GM12878 (cell line): Measurements from ENCODE around the gene C3orf49. TPM values are rescaled to one million over a fixed set of nuclear protein-coding genes. Genes with fewer than 3 reads are reported as not detected.

Source experiments
- ATAC-seq: fragments of 200-7000 bp; cut with Tn5 transposase; 3 replicates; pipeline ENCODE4 v1.9.1; 2020; ENCODE audit warnings: mild to moderate bottlenecking, moderate library complexity
- BruUV-seq: library from RNA; stranded (reverse); fragments of 400-500 nt; replicated peaks from 2 replicates; lab custom pipeline; 2021; lab: Mats Ljungman, UMichigan
- CTCF ChIA-PET: fragments of 300-600 bp; sonication (Branson Sonifier 250); formaldehyde crosslinking; extraction: SDS; loops from one replicate; lab custom pipeline; 2021; ENCODE audit warnings: inconsistent platforms; lab: Yijun Ruan, JAX
- POLR2A ChIA-PET: fragments of 350-600 bp; formaldehyde crosslinking; extraction: SDS; loops from one replicate; lab custom pipeline; 2021; ENCODE audit warnings: inconsistent platforms; lab: Charles Lee
- RAD21 ChIA-PET: fragments of 300-600 bp; sonication (Branson Sonifier 250); formaldehyde crosslinking; loops from one replicate; lab custom pipeline; 2023; ENCODE audit warnings: antibody characterized with exemption; ENCODE audit not compliant: unreplicated experiment; lab: Charles Lee
- SMC1A ChIA-PET: fragments of 300-600 bp; sonication (Branson Sonifier 250); formaldehyde crosslinking; loops from one replicate; lab custom pipeline; 2023; ENCODE audit not compliant: unreplicated experiment, uncharacterized antibody; lab: Charles Lee
- DNase-seq: peaks from one replicate; pipeline ENCODE4 v3.0.0-alpha.2; 2011; ENCODE audit warnings: low read depth, low spot score
- FAIRE-seq: peaks from 3 replicates; lab custom pipeline; 2011; peaks lifted over from hg19 to GRCh38; lab: Jason Lieb, UNC
- H2AFZ ChIP-seq: 2 replicates; pipeline ENCODE4 v1.6.0; 2011; ENCODE audit warnings: low read depth, low read length, control low read depth; ENCODE audit not compliant: control insufficient read depth
- H3K27ac ChIP-seq: 2 replicates; pipeline ENCODE4 v1.5.1; 2011; ENCODE audit warnings: control low read depth; ENCODE audit not compliant: control insufficient read depth, insufficient read depth
- H3K27me3 ChIP-seq, 2 experiments: replicated peaks in 1 of 2; 2 replicates each; pipeline versions ENCODE4 v1.6.0 to v1.6.1; 2011; ENCODE audit warnings: low read length in 1 of 2; ENCODE audit not compliant: control insufficient read depth in 2 of 2, insufficient read depth in 2 of 2
- H3K36me3 ChIP-seq, 2 experiments: 2 replicates each; pipeline ENCODE4 v1.5.1; 2011; ENCODE audit warnings: low read length in 1 of 2; ENCODE audit not compliant: control insufficient read depth in 2 of 2, insufficient read depth in 2 of 2
- H3K4me1 ChIP-seq: 2 replicates; pipeline ENCODE4 v1.6.1; 2011; ENCODE audit warnings: mild to moderate bottlenecking, low read length, moderate library complexity, mixed read lengths; ENCODE audit not compliant: control insufficient read depth, insufficient read depth
- H3K4me2 ChIP-seq: 2 replicates; pipeline ENCODE4 v1.6.0; 2011; ENCODE audit warnings: control low read depth; ENCODE audit not compliant: control insufficient read depth, insufficient read depth
- H3K4me3 ChIP-seq: fragments of 200-600 bp; sonication (generic); 2 replicates; pipeline ENCODE4 v1.5.1; 2016
- H3K79me2 ChIP-seq: 2 replicates; pipeline ENCODE4 v1.6.0; 2011; ENCODE audit warnings: low read length; ENCODE audit not compliant: control insufficient read depth, insufficient read depth
- H3K9ac ChIP-seq: 2 replicates; pipeline ENCODE4 v1.8.0; 2011; ENCODE audit warnings: low read length, control low read depth, mixed read lengths; ENCODE audit not compliant: control insufficient read depth, insufficient read depth
- H3K9me3 ChIP-seq: replicated peaks from 3 replicates; pipeline ENCODE4 v1.5.1; 2011; ENCODE audit warnings: mild to moderate bottlenecking, low read length; ENCODE audit not compliant: control insufficient read depth, insufficient read depth
- H4K20me1 ChIP-seq: 2 replicates; pipeline ENCODE4 v1.6.0; 2011; ENCODE audit not compliant: control insufficient read depth, insufficient read depth
- CBX5 ChIP-seq: sonication (generic); IDR thresholded peaks from 2 replicates; pipeline ENCODE4 v1.6.1; 2016; ENCODE audit warnings: low read depth, moderate library complexity, mild to moderate bottlenecking, inconsistent platforms
- CEBPB ChIP-seq, 2 experiments: fragments of 150-350 bp in 1 of 2; IDR thresholded peaks; 2 replicates each; pipeline ENCODE4 v1.6.1; 2012 to 2014; ENCODE audit warnings: low read depth in 2 of 2, low read length in 2 of 2, borderline replicate concordance in 1 of 2, inconsistent platforms in 1 of 2
- CHD2 ChIP-seq: IDR thresholded peaks from 2 replicates; pipeline ENCODE4 v1.6.1; 2011; ENCODE audit warnings: low read depth, low read length, improper control_type of control experiment, borderline replicate concordance
- E2F8 ChIP-seq: fragments of 450-650 bp; IDR thresholded peaks from 2 replicates; pipeline ENCODE4 v1.6.1; 2018; ENCODE audit warnings: mild to moderate bottlenecking, low read depth, moderate library complexity; ENCODE audit not compliant: partially characterized antibody
- EZH2 ChIP-seq: IDR thresholded peaks from 2 replicates; pipeline ENCODE4 v1.6.1; 2012; ENCODE audit warnings: low read depth, mild to moderate bottlenecking, control low read depth, inconsistent platforms, low read length, borderline replicate concordance; ENCODE audit not compliant: control insufficient read depth
- HDAC2 ChIP-seq: fragments of 200-600 bp; sonication (generic); IDR thresholded peaks from 2 replicates; pipeline ENCODE4 v1.6.1; 2017
- IKZF2 ChIP-seq, 2 experiments: fragments of 450-650 bp; IDR thresholded peaks; 2 replicates each; pipeline ENCODE4 v1.6.1; 2017; ENCODE audit warnings: mild to moderate bottlenecking in 2 of 2, moderate library complexity in 2 of 2
- JUNB ChIP-seq: IDR thresholded peaks from 2 replicates; pipeline ENCODE4 v1.6.1; 2016; ENCODE audit warnings: antibody characterized with exemption, mild to moderate bottlenecking
- KAT2A ChIP-seq: conservative IDR thresholded peaks from 2 replicates; pipeline ENCODE4 v1.6.1; 2011; ENCODE audit warnings: low read depth, low read length; ENCODE audit not compliant: control insufficient read depth
- NR2F1 ChIP-seq: fragments of 450-650 bp; conservative IDR thresholded peaks from 2 replicates; pipeline ENCODE4 v1.6.1; 2017; ENCODE audit warnings: mild to moderate bottlenecking
- PAX8 ChIP-seq: fragments of 450-650 bp; IDR thresholded peaks from 2 replicates; pipeline ENCODE4 v1.6.1; 2017; ENCODE audit warnings: mild to moderate bottlenecking, moderate library complexity
- SIX5 ChIP-seq: IDR thresholded peaks from 2 replicates; pipeline ENCODE4 v1.6.1; 2011; ENCODE audit warnings: mild to moderate bottlenecking, low read depth, low read length, moderate library complexity; ENCODE audit not compliant: severe bottlenecking
- SRF ChIP-seq, 2 experiments: IDR thresholded peaks; 2 replicates each; pipeline ENCODE4 v1.6.1; 2011; ENCODE audit warnings: low read depth in 2 of 2, low read length in 2 of 2, mild to moderate bottlenecking in 1 of 2, moderate library complexity in 1 of 2
- STAT1 ChIP-seq: fragments of 450-650 bp; conservative IDR thresholded peaks from 2 replicates; pipeline ENCODE4 v1.6.1; 2014; ENCODE audit warnings: antibody characterized with exemption, mild to moderate bottlenecking
- SUPT20H ChIP-seq: IDR thresholded peaks from 2 replicates; pipeline ENCODE4 v1.6.1; 2011; ENCODE audit warnings: low read depth, mild to moderate bottlenecking, low read length, moderate library complexity, borderline replicate concordance; ENCODE audit not compliant: control insufficient read depth
- USF2 ChIP-seq: IDR thresholded peaks from 2 replicates; pipeline ENCODE4 v1.6.1; 2011; ENCODE audit warnings: low read depth, low read length, improper control_type of control experiment, borderline replicate concordance
- ZNF217 ChIP-seq: fragments of 450-650 bp; IDR thresholded peaks from 2 replicates; pipeline ENCODE4 v1.6.1; 2017; ENCODE audit warnings: antibody characterized with exemption, mild to moderate bottlenecking
- ZNF384 ChIP-seq: IDR thresholded peaks from 2 replicates; pipeline ENCODE4 v1.6.1; 2012; ENCODE audit warnings: low read depth, mild to moderate bottlenecking, low read length, improper control_type of control experiment, borderline replicate concordance
- WGBS: methylation state at CpG from one replicate; pipeline ENCODE4 v1.1.6; 2016; ENCODE audit warnings: low lambda C conversion rate; ENCODE audit not compliant: insufficient replicate concordance, insufficient coverage; ENCODE audit errors: missing lambda C conversion rate; 5-methylcytosine and 5-hydroxymethylcytosine counted together
- in situ Hi-C: fragments of 300-500 bp; cut with MboI; formaldehyde crosslinking; loops from 9 replicates; pipeline ENCODE4 v1.14.3; 2018; ENCODE audit warnings: mixed read lengths
- intact Hi-C: fragments of 100-400 bp; cut with micrococcal nuclease; formaldehyde crosslinking; loops from one replicate; pipeline ENCODE4 v1.14.2; 2022; ENCODE audit not compliant: unreplicated experiment
- polyA plus RNA-seq, 11 experiments: library from polyadenylated mRNA; depleted of rRNA in 4 of 11; unstranded in 6 of 11; stranded (reverse) in 5 of 11; fragments of >200 nt; fragmentation: Nextera tagmentation in 4 of 11; fragmentation: Illumina TruSeq in 1 of 11; extraction: Ambion mirVana in 4 of 11; extraction: Trizol in 1 of 11; gene quantifications; 1 replicate in 1 of 11; 2 replicates in 10 of 11; pipeline versions ENCODE4 v1.2.1 to v1.2.3, GENCODE V29; 2011 to 2016; ENCODE audit warnings: inconsistent platforms in 2 of 11, missing spikeins in 2 of 11, low read depth in 1 of 11
- total RNA-seq, 4 experiments: library from RNA; depleted of rRNA in 3 of 4; stranded (reverse); fragments of >200 nt in 3 of 4; fragmentation: Illumina TruSeq in 1 of 4; extraction: Trizol in 1 of 4; gene quantifications; 2 replicates each; pipeline versions ENCODE4 v1.2.1 to v1.2.3, GENCODE V29; 2013 to 2021

C3orf49 gene
- total and polyA plus RNA-seq, 10 of the 15 experiments (the other 5 are each of a cell fraction or from before 2014, with no cell fraction given): 0.21 TPM; not detected in 9

GRCh38 chr3:63832395-63832794 lies 13.3 kb downstream of the C3orf49 start:
- peaks cover 1 to 6% of the 10 kb centered on the region in 2 experiments; a peak in 3 of 4 replicates for H3K36me3 ChIP-seq
- ChIA-PET POLR2A (no interaction called here), CTCF (interaction anchor here (0.9 to 4.6 kb wide), 2 partner anchors 13 to 25 kb away, joined by 3 to 17 read pairs; partner anchors contain the start of gene C3orf49)

More at GRCh38 chr3:63832395-63832794, 13.3 kb downstream of the C3orf49 start:
- Histone ChIP-seq H3K4me1 (no peaks in the 10 kb centered on the region), H3K4me3 (no peak overlapping the region), H3K9me3 (no peaks in the 10 kb centered on the region), H3K4me2 (no peak overlapping the region), H3K27ac (no peak overlapping the region), H2AFZ (no peak overlapping the region), H3K79me2 (no peaks in the 10 kb centered on the region), H4K20me1 (no peaks in the 10 kb centered on the region), H3K9ac (no peak overlapping the region), H3K27me3 (no peaks in the 10 kb centered on the region)
- FAIRE-seq (no peak), ATAC-seq (no peak), DNase-seq (no peak)
- ChIA-PET RAD21 (interaction anchor here (0.8 kb wide), 2 partner anchors 104 to 106 kb away, joined by 3 to 4 read pairs; no protein-coding TSS in a partner anchor), SMC1A (interaction anchor here (0.7 kb wide), 1 partner anchor 475 kb away, joined by 3 read pairs; no protein-coding TSS in a partner anchor)
- BruUV-seq: no TSS peak
- in situ Hi-C loops (no loop called here), intact Hi-C loops (no loop called here)
- TF ChIP-seq ZNF384 (no peak), PAX8 (no peak), CEBPB (IDR thresholded peaks at IDR 0.05; ENCODE audit: borderline replicate concordance in 1 of 2, low read depth in 2 of 2, low read length in 2 of 2) (no peak), SRF (IDR thresholded peaks at IDR 0.05; ENCODE audit: low read depth in 2 of 2, low read length in 2 of 2) (no peak), SIX5 (no peak), USF2 (no peak), HDAC2 (no peak), KAT2A (no peak), JUNB (no peak), STAT1 (no peak), IKZF2 (IDR thresholded peaks at IDR 0.05) (no peak), SUPT20H (no peak), CHD2 (no peak), EZH2 (no peak), ZNF217 (no peak), CBX5 (no peak), NR2F1 (no peak), E2F8 (no peak)
- WGBS: 80% methylated on average over 6 of the region's 6 CpGs
